SU-DHL-6 (cell line): ENCODE measurements around the gene KLC4.

Source experiments
- H2AFZ ChIP-seq: fragments of 200-600 bp; sonication (generic); 2 replicates; pipeline ENCODE4 v1.6.1; 2014; ENCODE audit warnings: low read depth, mild to moderate bottlenecking, moderate library complexity, mixed read lengths, antibody characterized with exemption, low read length; ENCODE audit not compliant: severe bottlenecking
- H3F3A ChIP-seq: fragments of 200-600 bp; shearing (Covaris generic); 2 replicates; pipeline ENCODE4 v1.6.0; 2016; ENCODE audit warnings: antibody characterized with exemption, mild to moderate bottlenecking; ENCODE audit not compliant: insufficient read depth
- H3K27ac ChIP-seq: fragments of 200-600 bp; sonication (generic); 2 replicates; pipeline ENCODE4 v1.5.1; 2016; ENCODE audit warnings: low read depth, mild to moderate bottlenecking, low read length, moderate library complexity, mixed read lengths
- H3K27me3 ChIP-seq: fragments of 200-600 bp; sonication (generic), shearing (Covaris generic); 2 replicates; pipeline ENCODE4 v1.6.0; 2014; ENCODE audit warnings: mild to moderate bottlenecking, low read length
- H3K36me3 ChIP-seq: fragments of 200-600 bp; sonication (generic); 2 replicates; pipeline ENCODE4 v1.6.1; 2014; ENCODE audit warnings: mild to moderate bottlenecking, low read length, mixed read lengths
- H3K4me2 ChIP-seq: fragments of 300-600, 200-600 bp; shearing (Covaris generic), sonication (generic); 2 replicates; pipeline ENCODE4 v1.6.0; 2014; ENCODE audit warnings: low read length, low read depth, mild to moderate bottlenecking; ENCODE audit not compliant: poor library complexity, severe bottlenecking
- H3K4me3 ChIP-seq: fragments of 200-600 bp; sonication (generic); 2 replicates; pipeline ENCODE4 v1.5.1; 2014; ENCODE audit warnings: antibody characterized with exemption, low read length, mild to moderate bottlenecking, mixed read lengths; ENCODE audit not compliant: insufficient read depth, poor library complexity, severe bottlenecking
- H3K79me2 ChIP-seq: fragments of 200-600 bp; sonication (generic); 2 replicates; pipeline ENCODE4 v1.6.1; 2014; ENCODE audit warnings: mild to moderate bottlenecking, low read length, moderate library complexity; ENCODE audit not compliant: insufficient read depth
- H3K9ac ChIP-seq: fragments of 200-600 bp; sonication (generic); 2 replicates; pipeline ENCODE4 v1.7.0; 2014; ENCODE audit warnings: mild to moderate bottlenecking, low read length
- H3K9me2 ChIP-seq: fragments of 200-600 bp; sonication (generic); replicated peaks from 2 replicates; pipeline ENCODE4 v1.6.1; 2014; ENCODE audit warnings: low read length; ENCODE audit not compliant: insufficient read depth
- H3K9me3 ChIP-seq: fragments of 200-600 bp; sonication (generic); 2 replicates; pipeline ENCODE4 v1.6.1; 2014; ENCODE audit warnings: low read length, mixed read lengths; ENCODE audit not compliant: insufficient read depth
- H4K20me1 ChIP-seq: fragments of 200-600 bp; sonication (generic); 2 replicates; pipeline ENCODE4 v1.6.1; 2014; ENCODE audit warnings: low read depth, mild to moderate bottlenecking, antibody characterized with exemption, low read length, moderate library complexity, mixed read lengths
- CTCF ChIP-seq: fragments of 200-600 bp; sonication (generic); IDR thresholded peaks from one replicate; pipeline ENCODE4 v1.5.1; 2017; ENCODE audit warnings: antibody characterized with exemption, mild to moderate bottlenecking, low read length, moderate library complexity; ENCODE audit not compliant: insufficient read depth, poor library complexity, severe bottlenecking
- EZH2phosphoT487 ChIP-seq: fragments of 200-600 bp; sonication (generic), shearing (Covaris generic); conservative IDR thresholded peaks from 2 replicates; pipeline ENCODE4 v1.6.1; 2018; ENCODE audit warnings: mild to moderate bottlenecking, antibody characterized with exemption, low read length, moderate library complexity, mixed read lengths

Gene KLC4

DNA sequence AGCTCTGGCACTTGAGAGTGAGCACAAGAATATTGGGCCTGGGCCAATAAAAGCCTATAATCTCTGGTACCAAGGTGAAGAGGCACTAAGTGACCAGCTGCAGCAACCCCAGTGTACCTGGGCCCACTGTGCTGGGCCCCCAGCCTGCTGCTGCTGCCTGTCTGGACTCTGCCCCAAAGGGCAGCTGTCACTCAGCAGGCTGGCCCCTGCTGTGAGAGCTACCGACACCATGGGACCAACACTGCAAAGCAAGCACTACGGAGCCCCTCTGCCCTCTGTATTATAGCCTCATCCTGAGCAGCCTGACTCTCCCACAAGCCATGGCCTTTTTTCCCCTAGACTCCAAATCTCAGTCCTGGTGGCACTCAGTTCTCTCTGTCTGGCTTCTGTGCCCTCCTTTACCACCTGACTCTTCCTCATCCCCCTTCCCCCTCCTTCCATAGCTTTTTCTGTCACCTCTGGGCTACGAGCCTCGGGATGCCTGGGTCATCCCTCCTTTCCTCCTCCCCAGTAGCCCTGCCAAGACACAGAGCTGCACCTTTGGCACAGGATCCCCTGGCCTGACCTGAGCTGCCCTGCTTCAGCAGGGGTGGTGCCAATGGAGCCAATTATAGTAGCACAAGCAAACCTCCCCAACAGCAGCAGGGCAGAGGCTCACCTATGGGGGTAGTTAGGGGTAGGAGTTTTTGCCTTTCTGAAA, 23.8 kb upstream of the KLC4 start:
- Histone ChIP-seq H3F3A (peaks cover 6% of the 10 kb centered on the region; the same call in 1 of the 2 replicates), H3K9me3 (no peaks in the 10 kb centered on the region), H3K9ac (no peak overlapping the region), H3K4me2 (no peak overlapping the region), H3K9me2 (no peaks in the 10 kb centered on the region), H3K4me3 (no peak overlapping the region), H3K27me3 (no peaks in the 10 kb centered on the region), H3K36me3 (peaks cover 4% of the 10 kb centered on the region; the same call in 1 of the 2 replicates), H2AFZ (no peak overlapping the region), H3K79me2 (no peaks in the 10 kb centered on the region), H4K20me1 (no peaks in the 10 kb centered on the region), H3K27ac (no peak overlapping the region)
- TF ChIP-seq EZH2phosphoT487 = no peak

- no peak overlapping the region for H3K27ac ChIP-seq
- H3K9me3 ChIP-seq = no peaks in the 10 kb centered on the region
- no peak overlapping the region for H2AFZ ChIP-seq
- H3K9ac ChIP-seq = no peak overlapping the region
- H3K4me3 ChIP-seq = no peak overlapping the region
- H4K20me1 ChIP-seq = no peaks in the 10 kb centered on the region
- no peaks in the 10 kb centered on the region for H3K9me2 ChIP-seq
- H3K27me3 ChIP-seq = no peaks in the 10 kb centered on the region
- TF ChIP-seq CTCF (no peak), EZH2phosphoT487 (no peak)
- H3K36me3 ChIP-seq = peaks cover 4% of the 10 kb centered on the region; the same call in 1 of the 2 replicates
- H3F3A ChIP-seq = peaks cover 6% of the 10 kb centered on the region; the same call in 1 of the 2 replicates
- no peaks in the 10 kb centered on the region for H3K79me2 ChIP-seq
- H3K4me2 ChIP-seq = no peak overlapping the region
Measured at GRCh38 chr6:43036712-43037111, 22.7 kb upstream of the KLC4 start.

DNA sequence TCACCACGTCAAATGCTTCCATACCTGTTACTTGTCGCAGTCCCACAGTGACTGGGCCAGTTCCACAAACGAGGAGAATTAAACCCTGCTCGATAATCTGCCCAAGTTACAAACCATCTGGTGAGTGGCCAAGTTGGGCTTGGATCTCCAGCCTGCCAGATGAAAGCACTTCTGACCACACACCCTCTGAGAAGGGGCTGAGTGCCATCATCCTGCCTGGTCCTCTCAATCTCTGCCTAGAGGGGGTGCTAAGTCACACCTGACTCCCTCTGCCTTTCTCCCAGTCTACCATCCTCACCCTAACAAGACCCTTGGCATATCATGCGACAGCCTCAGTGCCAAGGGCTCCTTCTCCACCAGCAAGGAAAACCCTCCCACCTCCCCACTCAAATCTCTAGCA, 22.2 kb upstream of the KLC4 start:
- Histone ChIP-seq H3F3A (peaks cover 6% of the 10 kb centered on the region; the same call in 1 of the 2 replicates), H3K9me3 (no peaks in the 10 kb centered on the region), H3K36me3 (peaks cover 4% of the 10 kb centered on the region; the same call in 1 of the 2 replicates), H3K9ac (no peak overlapping the region), H4K20me1 (no peaks in the 10 kb centered on the region), H3K4me3 (no peak overlapping the region), H3K79me2 (no peaks in the 10 kb centered on the region), H2AFZ (no peak overlapping the region), H3K27me3 (no peaks in the 10 kb centered on the region), H3K27ac (no peak overlapping the region), H3K9me2 (no peaks in the 10 kb centered on the region), H3K4me2 (no peak overlapping the region)
- TF ChIP-seq EZH2phosphoT487 = no peak
- TF ChIP-seq CTCF = no peak

- no peaks in the 10 kb centered on the region for H3K9me3 ChIP-seq
- no peak overlapping the region for H3K4me3 ChIP-seq
- H3K36me3 ChIP-seq = peaks cover 4% of the 10 kb centered on the region; the same call in 1 of the 2 replicates
- H3F3A ChIP-seq = peaks cover 6% of the 10 kb centered on the region; the same call in 1 of the 2 replicates
- TF ChIP-seq EZH2phosphoT487 (no peak), CTCF (no peak)
- no peaks in the 10 kb centered on the region for H3K9me2 ChIP-seq
- H2AFZ ChIP-seq = no peak overlapping the region
- no peaks in the 10 kb centered on the region for H3K27me3 ChIP-seq
- no peak overlapping the region for H3K27ac ChIP-seq
- H3K79me2 ChIP-seq = no peaks in the 10 kb centered on the region
- H3K9ac ChIP-seq = no peak overlapping the region
- no peaks in the 10 kb centered on the region for H4K20me1 ChIP-seq
- H3K4me2 ChIP-seq = no peak overlapping the region
Measured at GRCh38 chr6:43037706-43038105, 21.7 kb upstream of the KLC4 start.
